ENCODE results near the gene FOXQ1. TPM values are rescaled to one million over a fixed set of nuclear protein-coding genes. Genes with fewer than 3 reads are reported as not detected.

Gene FOXQ1
- total RNA-seq, 1 donor from 2014 or later = 0.39 TPM

DNA sequence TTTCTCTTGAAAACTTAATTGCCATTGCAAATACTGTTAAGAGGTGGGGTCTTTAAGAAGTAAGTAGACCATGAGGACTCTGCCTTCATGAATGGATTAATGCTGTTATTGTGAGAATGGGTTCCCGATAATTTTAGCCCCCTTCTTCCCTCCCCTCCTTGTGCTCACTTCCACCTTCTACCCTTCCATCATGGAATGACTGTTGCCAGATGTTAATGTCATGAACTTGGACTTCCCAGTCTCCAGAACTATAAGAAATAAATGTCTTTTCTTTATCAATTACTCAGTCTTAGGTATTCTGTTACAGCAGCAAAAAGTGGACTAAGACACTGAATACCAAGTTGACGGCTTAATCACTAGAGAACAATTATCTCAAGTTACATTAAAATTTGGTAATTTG is 5.8 kb upstream of the FOXQ1 start:
- H3K4me3 Mint-ChIP-seq (ENCODE audit: unreplicated experiment) = no peak overlapping the region
- no peak overlapping the region for H3K9ac ChIP-seq (ENCODE audit: low read length)
- peaks cover 16% of the 10 kb centered on the region for H3K9me3 Mint-ChIP-seq (ENCODE audit: unreplicated experiment)
- H3K27me3 Mint-ChIP-seq (ENCODE audit: low read depth, unreplicated experiment) = peaks cover 50% of the 10 kb centered on the region
- no peaks in the 10 kb centered on the region for H3K79me2 ChIP-seq (ENCODE audit: insufficient read depth, low read length)
- H3K36me3 ChIP-seq (ENCODE audit: insufficient read depth, low read length) = no peaks in the 10 kb centered on the region
- no peaks in the 10 kb centered on the region for H4K20me1 ChIP-seq (ENCODE audit: insufficient read depth, low read length)
- H3K4me3 ChIP-seq (ENCODE audit: insufficient read depth, low read depth, low read length) = no peak overlapping the region
- peaks cover 5% of the 10 kb centered on the region for H3K4me1 Mint-ChIP-seq (ENCODE audit: low read depth, unreplicated experiment)
- H2AFZ ChIP-seq (ENCODE audit: low read depth, low read length) = no peak overlapping the region
- no peak for TF ChIP-seq EZH2 (IDR thresholded peaks at IDR 0.05; ENCODE audit: insufficient read depth, low read length)
- TF ChIP-seq, protein P1, sequence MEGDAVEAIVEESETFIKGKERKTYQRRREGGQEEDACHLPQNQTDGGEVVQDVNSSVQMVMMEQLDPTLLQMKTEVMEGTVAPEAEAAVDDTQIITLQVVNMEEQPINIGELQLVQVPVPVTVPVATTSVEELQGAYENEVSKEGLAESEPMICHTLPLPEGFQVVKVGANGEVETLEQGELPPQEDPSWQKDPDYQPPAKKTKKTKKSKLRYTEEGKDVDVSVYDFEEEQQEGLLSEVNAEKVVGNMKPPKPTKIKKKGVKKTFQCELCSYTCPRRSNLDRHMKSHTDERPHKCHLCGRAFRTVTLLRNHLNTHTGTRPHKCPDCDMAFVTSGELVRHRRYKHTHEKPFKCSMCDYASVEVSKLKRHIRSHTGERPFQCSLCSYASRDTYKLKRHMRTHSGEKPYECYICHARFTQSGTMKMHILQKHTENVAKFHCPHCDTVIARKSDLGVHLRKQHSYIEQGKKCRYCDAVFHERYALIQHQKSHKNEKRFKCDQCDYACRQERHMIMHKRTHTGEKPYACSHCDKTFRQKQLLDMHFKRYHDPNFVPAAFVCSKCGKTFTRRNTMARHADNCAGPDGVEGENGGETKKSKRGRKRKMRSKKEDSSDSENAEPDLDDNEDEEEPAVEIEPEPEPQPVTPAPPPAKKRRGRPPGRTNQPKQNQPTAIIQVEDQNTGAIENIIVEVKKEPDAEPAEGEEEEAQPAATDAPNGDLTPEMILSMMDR (IDR thresholded peaks at IDR 0.05; ENCODE audit: insufficient read depth, low read depth, low read length) = no peak
- DNase-seq (ENCODE audit: low read depth) (no peak), FAIRE-seq (no peak)
- H3K4me1 ChIP-seq (ENCODE audit: insufficient read depth, low read length) = peaks cover 4% of the 10 kb centered on the region
- peaks cover 31% of the 10 kb centered on the region for H3K27me3 ChIP-seq (ENCODE audit: insufficient read depth, low read length)
- H3K27ac Mint-ChIP-seq (ENCODE audit: unreplicated experiment) = no peak overlapping the region
- H3K9me3 ChIP-seq (ENCODE audit: insufficient read depth, low read depth, low read length) = no peaks in the 10 kb centered on the region
- no peak overlapping the region for H3K27ac ChIP-seq (ENCODE audit: low read depth, low read length)
- no peaks in the 10 kb centered on the region for H3K36me3 Mint-ChIP-seq (ENCODE audit: low read depth, unreplicated experiment)
- H3K4me2 ChIP-seq (ENCODE audit: low read length) = no peak overlapping the region

DNA sequence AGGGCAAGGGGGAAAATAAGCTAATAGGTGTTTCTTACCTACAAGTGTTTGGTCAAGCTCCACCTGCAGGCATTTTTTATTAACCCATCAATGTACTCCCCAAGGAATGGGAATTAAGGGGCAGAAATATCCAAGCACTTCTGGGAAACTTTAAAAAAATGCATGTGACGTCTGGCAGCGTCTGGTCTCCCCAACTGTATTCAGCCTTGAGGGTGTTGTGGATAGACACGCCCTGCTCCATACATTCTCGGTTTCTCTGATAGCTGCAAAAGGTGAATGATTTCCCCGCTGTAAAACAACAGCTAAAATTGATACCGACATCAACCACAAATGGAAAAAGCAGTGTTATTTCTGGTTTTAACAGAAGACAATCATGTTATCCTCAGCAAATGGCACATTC is 2.5 kb upstream of the FOXQ1 start:
- H3K4me1 ChIP-seq (ENCODE audit: insufficient read depth, low read length) = peaks cover 13% of the 10 kb centered on the region
- H3K27me3 ChIP-seq (ENCODE audit: insufficient read depth, low read length) = peaks cover 50% of the 10 kb centered on the region
- FAIRE-seq = no peak
- no peaks in the 10 kb centered on the region for H3K36me3 ChIP-seq (ENCODE audit: insufficient read depth, low read length)
- H3K36me3 Mint-ChIP-seq (ENCODE audit: low read depth, unreplicated experiment) = no peaks in the 10 kb centered on the region
- peaks cover 5% of the 10 kb centered on the region for H3K4me1 Mint-ChIP-seq (ENCODE audit: low read depth, unreplicated experiment)
- no peak for DNase-seq (ENCODE audit: low read depth)
- H3K79me2 ChIP-seq (ENCODE audit: insufficient read depth, low read length) = no peaks in the 10 kb centered on the region
- no peak overlapping the region for H3K4me3 Mint-ChIP-seq (ENCODE audit: unreplicated experiment)
- no peak overlapping the region for H3K4me3 ChIP-seq (ENCODE audit: insufficient read depth, low read depth, low read length)
- H3K9me3 ChIP-seq (ENCODE audit: insufficient read depth, low read depth, low read length) = no peaks in the 10 kb centered on the region
- no peak for TF ChIP-seq EZH2 (IDR thresholded peaks at IDR 0.05; ENCODE audit: insufficient read depth, low read length)
- TF ChIP-seq, protein P1 (IDR thresholded peaks at IDR 0.05; ENCODE audit: insufficient read depth, low read depth, low read length) = no peak
- H3K27ac ChIP-seq (ENCODE audit: low read depth, low read length) = no peak overlapping the region
- peaks cover 63% of the 10 kb centered on the region for H3K27me3 Mint-ChIP-seq (ENCODE audit: low read depth, unreplicated experiment)
- peaks cover 9% of the 10 kb centered on the region for H3K9me3 Mint-ChIP-seq (ENCODE audit: unreplicated experiment)
- no peak overlapping the region for H3K4me2 ChIP-seq (ENCODE audit: low read length)
- H3K9ac ChIP-seq (ENCODE audit: low read length) = no peak overlapping the region
- H4K20me1 ChIP-seq (ENCODE audit: insufficient read depth, low read length) = no peaks in the 10 kb centered on the region
- no peak overlapping the region for H3K27ac Mint-ChIP-seq (ENCODE audit: unreplicated experiment)
- H2AFZ ChIP-seq (ENCODE audit: low read depth, low read length) = no peak overlapping the region

DNA sequence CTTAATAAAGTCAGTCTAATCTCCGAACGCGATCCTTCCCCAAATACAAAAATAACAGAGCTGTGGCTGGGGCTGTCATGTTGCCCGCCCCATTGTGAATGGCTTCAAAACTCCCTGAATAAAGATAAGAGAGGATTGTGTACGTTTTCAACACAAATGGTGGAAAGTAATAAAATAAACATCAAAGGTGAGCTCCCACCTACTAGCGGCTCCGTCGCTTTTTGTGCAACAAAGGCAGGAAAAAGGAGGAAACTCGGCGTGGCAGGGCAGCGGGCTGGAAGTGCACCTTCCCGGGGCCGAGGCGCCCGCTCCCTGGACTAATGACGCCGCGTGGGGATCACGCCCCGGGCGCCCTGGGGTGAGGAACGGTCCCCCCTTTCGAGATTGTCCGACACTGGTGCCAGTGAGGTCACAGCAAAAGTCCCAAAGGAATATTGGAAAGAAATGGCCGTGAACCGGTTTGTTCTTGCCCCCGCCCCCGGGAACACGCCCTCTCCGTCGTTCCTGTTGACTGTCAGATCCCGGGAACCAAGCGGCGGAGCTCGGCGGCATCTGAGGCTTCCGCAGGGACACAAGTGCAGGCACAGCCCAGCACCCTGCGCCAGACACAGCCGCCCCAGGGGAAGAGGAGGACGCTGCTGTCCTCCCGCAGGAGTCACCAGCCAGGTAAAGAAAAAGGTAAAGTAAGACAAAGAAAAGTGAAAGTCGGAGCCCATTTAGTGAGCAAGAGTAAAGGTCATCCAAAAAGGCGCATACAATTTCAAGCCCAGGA is 1.1 kb upstream of the FOXQ1 start:
- Mint-ChIP-seq H3K9me3 (ENCODE audit: unreplicated experiment) (peaks cover 6% of the 10 kb centered on the region), H3K27me3 (ENCODE audit: low read depth, unreplicated experiment) (peaks cover 71% of the 10 kb centered on the region), H3K4me1 (ENCODE audit: low read depth, unreplicated experiment) (peaks cover 5% of the 10 kb centered on the region), H3K27ac (ENCODE audit: unreplicated experiment) (peak overlapping the region; percentile 9), H3K4me3 (ENCODE audit: unreplicated experiment) (peak overlapping the region; percentile 84), H3K36me3 (ENCODE audit: low read depth, unreplicated experiment) (no peaks in the 10 kb centered on the region)
- Histone ChIP-seq H3K79me2 (ENCODE audit: insufficient read depth, low read length) (no peaks in the 10 kb centered on the region), H3K4me2 (ENCODE audit: low read length) (peak overlapping the region; percentile 82), H3K9me3 (ENCODE audit: insufficient read depth, low read depth, low read length) (no peaks in the 10 kb centered on the region), H4K20me1 (ENCODE audit: insufficient read depth, low read length) (no peaks in the 10 kb centered on the region), H3K9ac (ENCODE audit: low read length) (no peak overlapping the region), H3K36me3 (ENCODE audit: insufficient read depth, low read length) (no peaks in the 10 kb centered on the region), H3K27ac (ENCODE audit: low read depth, low read length) (no peak overlapping the region), H3K27me3 (ENCODE audit: insufficient read depth, low read length) (peaks cover 64% of the 10 kb centered on the region), H3K4me1 (ENCODE audit: insufficient read depth, low read length) (peaks cover 14% of the 10 kb centered on the region), H3K4me3 (ENCODE audit: insufficient read depth, low read depth, low read length) (peak overlapping the region; percentile 46), H2AFZ (ENCODE audit: low read depth, low read length) (peak overlapping the region; percentile 34)
- FAIRE-seq = no peak
- DNase-seq (ENCODE audit: low read depth) = no peak
- TF ChIP-seq, protein P1 (IDR thresholded peaks at IDR 0.05; ENCODE audit: insufficient read depth, low read depth, low read length) = no peak
- no peak for TF ChIP-seq EZH2 (IDR thresholded peaks at IDR 0.05; ENCODE audit: insufficient read depth, low read length)
